HG03064 (cell line): ENCODE results near the gene KLHL21.
"Not testable (repeated sequence)": the region's sequence is repeated elsewhere in the genome, so short reads cannot be mapped to it uniquely, and the experiment has no call there.

Experiments used
- ATAC-seq: cut with Tn5 transposase; IDR thresholded peaks from one replicate; pipeline ENCODE4 v1.9.1; 2021; ENCODE audit warnings: low read depth; ENCODE audit not compliant: unreplicated experiment

The KLHL21 gene, protein sequence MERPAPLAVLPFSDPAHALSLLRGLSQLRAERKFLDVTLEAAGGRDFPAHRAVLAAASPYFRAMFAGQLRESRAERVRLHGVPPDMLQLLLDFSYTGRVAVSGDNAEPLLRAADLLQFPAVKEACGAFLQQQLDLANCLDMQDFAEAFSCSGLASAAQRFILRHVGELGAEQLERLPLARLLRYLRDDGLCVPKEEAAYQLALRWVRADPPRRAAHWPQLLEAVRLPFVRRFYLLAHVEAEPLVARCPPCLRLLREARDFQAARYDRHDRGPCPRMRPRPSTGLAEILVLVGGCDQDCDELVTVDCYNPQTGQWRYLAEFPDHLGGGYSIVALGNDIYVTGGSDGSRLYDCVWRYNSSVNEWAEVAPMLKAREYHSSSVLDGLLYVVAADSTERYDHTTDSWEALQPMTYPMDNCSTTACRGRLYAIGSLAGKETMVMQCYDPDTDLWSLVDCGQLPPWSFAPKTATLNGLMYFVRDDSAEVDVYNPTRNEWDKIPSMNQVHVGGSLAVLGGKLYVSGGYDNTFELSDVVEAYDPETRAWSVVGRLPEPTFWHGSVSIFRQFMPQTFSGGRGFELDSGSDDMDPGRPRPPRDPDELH

GRCh38 chr1:6602669-6603237, at the start of gene KLHL21:
KLHL21 (minus strand) TSS chr1:6602869; CDS start chr1:6602817, 52 bp downstream.
- peak; percentile 53 for ATAC-seq

DNA sequence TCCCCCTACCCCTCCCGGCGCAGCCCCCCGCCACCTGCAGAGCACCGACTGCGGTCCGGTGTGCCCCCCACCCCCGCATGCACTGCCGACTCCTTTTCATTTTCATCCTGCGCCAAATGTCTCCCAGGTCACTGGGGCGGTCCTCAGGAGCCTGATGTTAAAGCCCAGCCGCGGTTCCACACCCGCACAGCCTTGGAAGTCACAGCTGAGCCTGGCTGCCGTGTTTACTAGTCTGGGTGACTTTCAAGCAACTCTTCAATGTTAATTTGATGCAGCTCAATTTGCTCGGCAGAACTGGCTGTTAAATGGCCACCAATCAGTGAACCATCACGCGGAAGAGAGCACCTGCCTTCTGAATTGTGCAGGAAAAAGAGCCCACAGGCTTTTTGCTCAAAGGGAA, 49.2 kb upstream of the KLHL21 start:
- ATAC-seq: no peak

DNA sequence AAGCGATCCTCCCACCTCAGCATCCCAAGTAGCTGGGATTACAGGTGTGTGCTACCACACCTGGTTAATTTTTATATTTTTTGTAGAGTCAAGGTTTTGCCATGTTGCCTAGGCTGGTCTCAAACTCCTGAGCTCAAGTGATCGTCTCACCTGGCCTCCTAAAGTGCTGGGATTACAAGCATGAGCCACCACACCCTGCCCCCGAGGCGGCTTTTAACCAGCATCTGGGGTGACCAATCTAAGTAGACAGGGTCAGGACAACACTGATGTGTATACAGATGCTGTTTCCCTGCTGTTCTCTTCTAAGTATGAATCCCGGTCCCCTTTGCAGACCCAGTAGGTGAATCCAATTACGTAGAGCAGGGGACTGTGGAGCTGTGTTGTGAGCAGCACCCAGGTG, 45.9 kb upstream of the KLHL21 start:
- ATAC-seq: no peak

DNA sequence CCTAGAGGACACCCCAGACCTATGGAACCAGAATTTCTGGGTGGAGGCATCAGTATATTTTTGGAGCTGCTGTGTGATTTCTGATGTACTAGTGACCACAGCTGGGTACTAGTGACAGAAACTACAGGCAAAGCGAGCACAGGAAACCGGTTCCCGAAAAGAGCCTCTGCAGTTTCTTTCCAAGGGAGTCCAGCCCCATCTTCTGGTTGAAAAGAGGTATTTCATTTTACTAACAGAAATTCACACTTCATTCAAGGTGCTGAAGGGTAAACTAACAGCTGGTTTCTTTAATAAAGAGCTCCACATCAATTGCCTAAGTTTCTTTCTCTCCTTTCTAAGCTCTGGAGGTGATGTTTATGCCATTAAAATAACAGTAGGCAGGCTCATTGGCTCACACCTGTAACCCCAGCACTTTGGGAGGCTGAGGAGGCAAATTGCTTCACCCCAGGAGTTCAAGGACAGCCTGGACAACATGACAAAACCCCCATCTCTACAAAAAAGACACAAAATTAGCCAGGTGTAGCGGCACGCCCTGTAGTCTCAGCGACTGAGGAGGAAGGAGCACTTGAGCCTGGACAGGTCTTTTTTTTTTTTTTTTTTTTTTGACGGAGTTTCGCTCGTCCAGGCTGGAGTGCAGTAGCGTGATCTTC, 44.0 kb upstream of the KLHL21 start:
- ATAC-seq: no peak

DNA sequence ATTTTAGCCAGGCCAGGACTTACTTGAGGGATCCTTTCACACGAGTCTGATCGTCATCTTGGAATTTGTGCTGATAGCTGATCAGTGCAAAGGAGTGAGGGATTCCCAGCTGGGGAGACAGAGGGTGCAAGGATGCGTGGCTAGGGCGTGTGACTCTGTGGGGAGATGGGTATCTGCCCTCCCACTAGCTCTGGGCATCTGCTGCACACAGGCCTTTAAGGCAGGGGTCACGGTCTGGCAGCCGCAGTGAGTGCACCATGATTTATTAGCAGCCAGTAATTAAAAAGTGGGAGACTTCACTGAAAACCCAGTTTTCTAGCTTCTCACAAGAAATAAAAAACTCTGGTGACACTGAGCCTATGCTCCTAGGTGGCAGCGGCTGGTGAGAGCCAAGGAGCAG, 42.3 kb upstream of the KLHL21 start:
- no peak for ATAC-seq

DNA sequence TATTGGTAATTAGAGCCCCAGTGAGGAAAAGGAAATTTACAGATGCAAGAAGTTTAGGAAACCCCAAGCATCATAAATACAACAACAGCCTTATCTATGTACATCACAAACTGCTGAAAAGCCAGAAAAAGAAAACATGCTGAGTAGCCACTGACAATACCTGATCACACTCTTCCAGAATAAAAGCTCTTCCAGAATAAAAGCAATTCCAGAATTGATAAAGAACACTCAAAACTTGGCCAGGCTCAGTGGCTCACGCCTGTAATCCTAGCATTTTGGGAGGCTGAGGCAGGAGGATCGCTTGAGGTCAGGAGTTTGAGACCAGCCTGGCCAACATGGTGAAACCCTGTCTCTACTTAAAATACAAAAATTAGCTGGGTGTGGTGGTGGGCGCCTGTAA, 38.2 kb upstream of the KLHL21 start:
- not testable (repeated sequence) for ATAC-seq

- ATAC-seq: no peak
Measured at GRCh38 chr1:6638226-6638625, 35.6 kb upstream of the KLHL21 start.

DNA sequence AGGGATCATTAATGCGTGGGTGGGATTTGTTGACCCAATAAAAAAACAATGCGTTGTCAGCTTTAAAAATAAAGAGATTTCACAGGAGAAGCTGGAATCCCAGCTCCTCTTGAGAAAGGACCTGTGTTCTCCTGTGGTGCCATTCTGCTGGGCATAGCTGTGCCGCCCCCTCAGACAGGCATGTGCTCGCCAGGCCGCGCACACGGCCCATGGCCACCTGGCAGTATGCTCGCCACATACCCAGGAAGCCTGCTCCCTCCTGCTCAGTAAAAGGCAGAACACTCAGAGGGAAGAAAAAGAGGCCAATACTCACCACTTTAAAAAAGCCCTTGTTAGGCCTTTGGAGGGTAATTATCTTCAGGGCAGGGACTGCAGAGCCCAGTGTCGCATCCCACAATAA, 35.1 kb upstream of the KLHL21 start:
- no peak for ATAC-seq

- not testable (repeated sequence) for ATAC-seq
Measured at GRCh38 chr1:6636778-6637177, 34.1 kb upstream of the KLHL21 start.

- ATAC-seq: no peak
Measured at GRCh38 chr1:6635910-6636760, 33.5 kb upstream of the KLHL21 start.

DNA sequence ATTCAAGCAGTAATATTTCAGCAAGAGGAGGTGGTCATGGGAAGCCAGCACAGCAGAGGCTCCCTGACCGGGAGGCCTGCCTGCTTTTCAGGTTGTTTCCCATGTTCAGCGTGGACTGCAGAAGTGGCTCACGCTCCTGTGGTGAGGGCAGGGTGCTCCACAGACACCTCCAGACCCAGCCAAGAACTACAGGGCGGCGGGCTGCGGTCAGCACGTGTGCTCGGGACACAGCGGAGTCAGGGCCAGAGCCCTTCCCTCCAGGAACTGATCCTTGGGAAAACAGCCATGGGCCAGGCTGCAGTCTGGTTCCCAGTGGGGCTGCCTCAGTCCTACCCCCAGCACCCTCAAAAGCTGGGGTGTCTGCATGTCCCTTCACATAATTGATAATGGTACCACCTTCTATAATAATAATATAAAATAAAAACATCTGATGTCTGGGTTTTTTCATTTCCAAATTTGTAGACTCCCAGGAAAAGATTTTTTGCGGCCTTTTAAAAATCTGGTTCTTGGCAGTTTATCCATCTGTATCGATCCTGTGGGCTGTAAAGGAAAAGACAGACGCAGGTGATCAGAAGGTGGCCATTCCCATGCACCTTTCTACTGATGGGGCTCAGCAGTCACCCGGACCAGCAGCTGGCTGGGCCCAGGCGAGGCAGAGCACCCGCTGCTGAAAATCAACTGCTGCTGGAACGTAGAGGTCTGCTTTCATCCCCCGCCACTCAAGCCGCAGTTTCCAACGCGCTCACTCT, 32.7 kb upstream of the KLHL21 start:
- no peak for ATAC-seq

GRCh38 chr1:6634371-6635052, 31.8 kb upstream of the KLHL21 start:
- no peak for ATAC-seq

GRCh38 chr1:6632588-6633514, 30.2 kb upstream of the KLHL21 start:
- no peak for ATAC-seq

- no peak for ATAC-seq
Measured at GRCh38 chr1:6631058-6631457, 28.4 kb upstream of the KLHL21 start.

GRCh38 chr1:6630027-6630426, 27.4 kb upstream of the KLHL21 start:
- ATAC-seq: no peak

- no peak for ATAC-seq
Measured at GRCh38 chr1:6628971-6629479, 26.4 kb upstream of the KLHL21 start.

GRCh38 chr1:6627841-6628545, 25.3 kb upstream of the KLHL21 start:
- no peak for ATAC-seq
